HepG2 (cell line): Measurements from ENCODE around the gene KCTD5. TPM values are rescaled to one million over a fixed set of nuclear protein-coding genes. Genes with fewer than 3 reads are reported as not detected.
A peak's percentile ranks its signal among the peaks of the same experiment; 100 is the strongest.

Source experiments
- ATAC-seq: fragments of 200-7000 bp; cut with Tn5 transposase; 3 replicates; pipeline ENCODE4 v1.9.1; 2020; ENCODE audit warnings: mild to moderate bottlenecking, moderate library complexity
- BruUV-seq: library from RNA; stranded (reverse); fragments of 400-500 nt; replicated peaks from 2 replicates; lab custom pipeline; 2021; lab: Mats Ljungman, UMichigan
- CTCF ChIA-PET: fragments of 300-600 bp; formaldehyde crosslinking; extraction: SDS; loops from one replicate; lab custom pipeline; 2021; ENCODE audit warnings: low total read pairs, inconsistent platforms, low intra/inter-chr PET ratio; lab: Yijun Ruan, JAX
- POLR2A ChIA-PET: fragments of 350-600 bp; sonication (Branson Sonifier 250); formaldehyde crosslinking; loops from one replicate; lab custom pipeline; 2020; ENCODE audit warnings: antibody characterized with exemption, inconsistent platforms; lab: Yijun Ruan, JAX
- DNase-seq: peaks from one replicate; pipeline ENCODE4 v3.0.0-alpha.2; 2015; ENCODE audit warnings: low spot score
- FAIRE-seq: peaks from 3 replicates; lab custom pipeline; 2011; peaks lifted over from hg19 to GRCh38; lab: Jason Lieb, UNC
- H2AFZ ChIP-seq: one replicate; pipeline ENCODE4 v1.6.1; 2011; ENCODE audit warnings: low read length, inconsistent platforms
- H3K27ac ChIP-seq: fragments of 300-600 bp; 3 replicates; pipeline ENCODE4 v1.8.0; 2011; ENCODE audit warnings: mixed run types, mild to moderate bottlenecking, mixed read lengths, low read length, inconsistent platforms; ENCODE audit not compliant: insufficient read depth; ENCODE audit errors: extremely low read length
- H3K27me3 ChIP-seq, 2 experiments: fragments of 200-600 bp in 1 of 2; 2 replicates in 1 of 2; 3 replicates in 1 of 2; pipeline versions ENCODE4 v1.6.0 to v1.8.0; 2011; ENCODE audit warnings: low read length in 2 of 2, mild to moderate bottlenecking in 2 of 2, moderate library complexity in 2 of 2, inconsistent platforms in 1 of 2; ENCODE audit not compliant: insufficient read depth in 2 of 2, control insufficient read depth in 1 of 2
- H3K36me3 ChIP-seq, 2 experiments: fragments of 200-600 bp in 1 of 2; replicated peaks in 1 of 2; 2 replicates in 1 of 2; 3 replicates in 1 of 2; pipeline versions ENCODE4 v1.5.1 to v1.8.0; 2011; ENCODE audit warnings: low read length in 2 of 2, inconsistent platforms in 1 of 2; ENCODE audit not compliant: insufficient read depth in 2 of 2, control insufficient read depth in 1 of 2
- H3K4me1 ChIP-seq: 2 replicates; pipeline ENCODE4 v1.5.1; 2012; ENCODE audit warnings: low read length, inconsistent platforms; ENCODE audit not compliant: insufficient read depth
- H3K4me2 ChIP-seq: 2 replicates; pipeline ENCODE4 v1.6.0; 2011; ENCODE audit warnings: low read depth, low read length, inconsistent platforms
- H3K4me3 ChIP-seq, 3 experiments: fragments of 200-600 bp in 1 of 3; sonication (generic), shearing (Covaris generic) in 1 of 3; replicated peaks in 1 of 3; 2 replicates each; pipeline ENCODE4 v1.5.1; 2011 to 2016; ENCODE audit warnings: low read length in 3 of 3, inconsistent platforms in 2 of 3, low read depth in 2 of 3, mild to moderate bottlenecking in 2 of 3, control low read depth in 1 of 3, mixed read lengths in 1 of 3; ENCODE audit not compliant: insufficient read depth in 1 of 3
- H3K79me2 ChIP-seq: one replicate; pipeline ENCODE4 v1.6.1; 2011; ENCODE audit warnings: low read length, inconsistent platforms; ENCODE audit not compliant: insufficient read depth
- H3K9ac ChIP-seq: 2 replicates; pipeline ENCODE4 v1.6.0; 2011; ENCODE audit warnings: mild to moderate bottlenecking, low read depth, low read length, inconsistent platforms; ENCODE audit not compliant: insufficient read depth
- H3K9me3 ChIP-seq: 2 replicates; pipeline ENCODE4 v1.5.1; 2012; ENCODE audit warnings: mild to moderate bottlenecking, low read length
- H4K20me1 ChIP-seq: 2 replicates; pipeline ENCODE4 v1.6.0; 2011; ENCODE audit warnings: inconsistent platforms, mild to moderate bottlenecking, low read length, moderate library complexity; ENCODE audit not compliant: insufficient read depth
- AGO2 ChIP-seq: fragments of 200-400 bp; formaldehyde crosslinking; optimal IDR thresholded peaks from 2 replicates; pipeline ENCODE3; 2017; ENCODE audit warnings: mild to moderate bottlenecking, low read depth, low read length, moderate library complexity
- ELF1 ChIP-seq: sonication (generic); formaldehyde crosslinking; IDR thresholded peaks from 2 replicates; pipeline ENCODE4 v1.4.0; 2020; ENCODE audit warnings: missing genetic modification reagents
- GABPB1 ChIP-seq: IDR thresholded peaks from 2 replicates; pipeline ENCODE4 v1.6.1; 2016; ENCODE audit warnings: mild to moderate bottlenecking, missing genetic modification reagents, moderate library complexity, missing compliant biosample characterization
- HDAC6 ChIP-seq: fragments of 200-600 bp; sonication (generic); IDR thresholded peaks from 2 replicates; pipeline ENCODE4 v1.7.0; 2017; ENCODE audit warnings: mild to moderate bottlenecking, antibody characterized with exemption, low read length, low read depth
- MLLT10 ChIP-seq: sonication (generic); formaldehyde crosslinking; IDR thresholded peaks from 2 replicates; pipeline ENCODE4 v1.4.0; 2020; ENCODE audit warnings: missing genetic modification reagents
- WGBS: methylation state at CpG from one replicate; pipeline ENCODE4 v1.1.6; 2017; ENCODE audit warnings: low lambda C conversion rate; 5-methylcytosine and 5-hydroxymethylcytosine counted together
- in situ Hi-C: cut with HindIII; loops from 2 replicates; pipeline ENCODE4 v1.10.0; 2017; ENCODE audit warnings: low pct_unique_long_range_greater_than_20kb; ENCODE audit not compliant: extremely low pct_ligation_motif_present
- intact Hi-C: fragments of 100-400 bp; cut with micrococcal nuclease; formaldehyde crosslinking; loops from one replicate; pipeline ENCODE4 v1.10.0; 2022; ENCODE audit not compliant: unreplicated experiment
- polyA plus RNA-seq, 8 experiments: library from polyadenylated mRNA; depleted of rRNA in 3 of 8; stranded (reverse) in 7 of 8; unstranded in 1 of 8; fragments of >200 nt; fragmentation: Illumina TruSeq in 4 of 8; extraction: Trizol in 4 of 8; gene quantifications; 2 replicates each; pipeline versions ENCODE4 v1.2.1 to v1.2.3, GENCODE V29; 2011 to 2016; ENCODE audit warnings: low read depth in 4 of 8, missing spikeins in 1 of 8, mixed read lengths in 1 of 8; ENCODE audit not compliant: insufficient read depth in 1 of 8
- total RNA-seq, 5 experiments: library from RNA; depleted of rRNA; stranded (reverse); fragments of >200 nt; fragmentation: Illumina TruSeq; extraction: Trizol; gene quantifications; 2 replicates each; pipeline ENCODE4 v1.2.3, GENCODE V29; 2016; ENCODE audit warnings: low read depth in 1 of 5
- TF ChIP-seq, protein P1 (sequence below): sonication (generic); formaldehyde crosslinking; IDR thresholded peaks from 2 replicates; pipeline ENCODE4 v1.9.0; 2022; ENCODE audit warnings: low read depth, missing genetic modification reagents
- TF ChIP-seq, protein P2 (sequence below): sonication (generic); formaldehyde crosslinking; IDR thresholded peaks from 2 replicates; pipeline ENCODE4 v1.4.0; 2020; ENCODE audit warnings: missing genetic modification reagents
- TF ChIP-seq, protein P3 (sequence below): sonication (generic); formaldehyde crosslinking; IDR thresholded peaks from 2 replicates; pipeline ENCODE4 v1.5.1; 2020; ENCODE audit warnings: mild to moderate bottlenecking, missing genetic modification reagents, moderate library complexity
- TF ChIP-seq, protein P4 (sequence below): sonication (generic); formaldehyde crosslinking; IDR thresholded peaks from 2 replicates; pipeline ENCODE4 v1.5.0; 2020; ENCODE audit warnings: mild to moderate bottlenecking, missing genetic modification reagents

Gene KCTD5
- total and polyA plus RNA-seq, 2 of the 13 experiments (the other 11 are each of a cell fraction or from before 2014, with no cell fraction given), result 25.4 to 29.8 TPM

DNA sequence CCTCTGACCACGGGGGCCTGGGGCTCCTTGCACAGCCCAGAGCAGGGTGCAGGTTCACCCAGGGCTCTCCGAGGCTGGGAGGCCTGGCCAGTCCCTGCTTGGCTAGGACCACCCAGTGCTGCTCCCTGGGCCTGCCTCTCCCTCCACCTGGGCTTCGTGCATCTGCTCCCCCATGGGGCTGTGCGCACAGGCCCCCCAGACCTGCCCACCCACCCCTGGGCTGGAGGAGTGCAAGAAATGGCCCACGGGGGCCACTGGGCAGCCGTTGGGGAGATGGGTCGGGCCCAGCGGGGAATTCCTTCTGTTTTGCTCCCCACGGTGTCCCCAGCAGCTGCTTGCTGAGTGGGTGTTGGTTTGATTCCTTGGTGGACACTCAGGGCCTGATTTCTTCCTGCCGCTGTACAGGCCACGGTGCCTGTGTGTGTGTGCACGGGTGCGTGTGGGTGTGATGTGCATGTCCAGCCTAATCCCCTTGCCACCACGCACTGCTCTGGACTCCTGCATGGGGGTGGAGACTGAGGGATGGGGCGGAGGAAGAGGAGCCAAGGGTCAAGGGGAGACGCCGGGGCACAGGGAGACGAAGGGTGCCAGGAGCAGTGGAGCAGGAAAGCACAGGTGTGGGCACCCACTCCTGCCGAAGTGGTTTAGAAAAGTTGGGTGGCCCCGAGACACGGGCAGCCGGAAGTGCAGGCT lies 29.2 kb downstream of the KCTD5 start:
- H3K4me1 ChIP-seq, result no peaks in the 10 kb centered on the region
- in situ Hi-C loops, result no loop called here
- no peak overlapping the region for H3K27ac ChIP-seq
- POLR2A ChIA-PET, result interaction anchor here (1.1 kb wide), 1 partner anchor 29 kb away, joined by 4 read pairs; the partner anchor contains the start of gene KCTD5
- H3K4me3 ChIP-seq, result peak overlapping the region in 2 of 3 experiments; percentile 23 to 46; a peak in 4 of 6 replicates
- no peaks in the 10 kb centered on the region for H4K20me1 ChIP-seq
- TF ChIP-seq AGO2 (peak; percentile 77), ELF1 (CRISPR knock-in tag) (no peak), HDAC6 (no peak), MLLT10 (CRISPR knock-in tag) (no peak), GABPB1 (CRISPR knock-in tag) (peak; percentile 43; the same call in 1 of the 2 replicates)
- TF ChIP-seq, protein P1, sequence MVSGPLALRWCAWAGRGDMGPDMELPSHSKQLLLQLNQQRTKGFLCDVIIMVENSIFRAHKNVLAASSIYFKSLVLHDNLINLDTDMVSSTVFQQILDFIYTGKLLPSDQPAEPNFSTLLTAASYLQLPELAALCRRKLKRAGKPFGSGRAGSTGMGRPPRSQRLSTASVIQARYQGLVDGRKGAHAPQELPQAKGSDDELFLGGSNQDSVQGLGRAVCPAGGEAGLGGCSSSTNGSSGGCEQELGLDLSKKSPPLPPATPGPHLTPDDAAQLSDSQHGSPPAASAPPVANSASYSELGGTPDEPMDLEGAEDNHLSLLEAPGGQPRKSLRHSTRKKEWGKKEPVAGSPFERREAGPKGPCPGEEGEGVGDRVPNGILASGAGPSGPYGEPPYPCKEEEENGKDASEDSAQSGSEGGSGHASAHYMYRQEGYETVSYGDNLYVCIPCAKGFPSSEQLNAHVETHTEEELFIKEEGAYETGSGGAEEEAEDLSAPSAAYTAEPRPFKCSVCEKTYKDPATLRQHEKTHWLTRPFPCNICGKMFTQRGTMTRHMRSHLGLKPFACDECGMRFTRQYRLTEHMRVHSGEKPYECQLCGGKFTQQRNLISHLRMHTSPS, result 0 out of 2 replicates have a peak, but pooled peaks have one; percentile 29
- TF ChIP-seq, protein P2, sequence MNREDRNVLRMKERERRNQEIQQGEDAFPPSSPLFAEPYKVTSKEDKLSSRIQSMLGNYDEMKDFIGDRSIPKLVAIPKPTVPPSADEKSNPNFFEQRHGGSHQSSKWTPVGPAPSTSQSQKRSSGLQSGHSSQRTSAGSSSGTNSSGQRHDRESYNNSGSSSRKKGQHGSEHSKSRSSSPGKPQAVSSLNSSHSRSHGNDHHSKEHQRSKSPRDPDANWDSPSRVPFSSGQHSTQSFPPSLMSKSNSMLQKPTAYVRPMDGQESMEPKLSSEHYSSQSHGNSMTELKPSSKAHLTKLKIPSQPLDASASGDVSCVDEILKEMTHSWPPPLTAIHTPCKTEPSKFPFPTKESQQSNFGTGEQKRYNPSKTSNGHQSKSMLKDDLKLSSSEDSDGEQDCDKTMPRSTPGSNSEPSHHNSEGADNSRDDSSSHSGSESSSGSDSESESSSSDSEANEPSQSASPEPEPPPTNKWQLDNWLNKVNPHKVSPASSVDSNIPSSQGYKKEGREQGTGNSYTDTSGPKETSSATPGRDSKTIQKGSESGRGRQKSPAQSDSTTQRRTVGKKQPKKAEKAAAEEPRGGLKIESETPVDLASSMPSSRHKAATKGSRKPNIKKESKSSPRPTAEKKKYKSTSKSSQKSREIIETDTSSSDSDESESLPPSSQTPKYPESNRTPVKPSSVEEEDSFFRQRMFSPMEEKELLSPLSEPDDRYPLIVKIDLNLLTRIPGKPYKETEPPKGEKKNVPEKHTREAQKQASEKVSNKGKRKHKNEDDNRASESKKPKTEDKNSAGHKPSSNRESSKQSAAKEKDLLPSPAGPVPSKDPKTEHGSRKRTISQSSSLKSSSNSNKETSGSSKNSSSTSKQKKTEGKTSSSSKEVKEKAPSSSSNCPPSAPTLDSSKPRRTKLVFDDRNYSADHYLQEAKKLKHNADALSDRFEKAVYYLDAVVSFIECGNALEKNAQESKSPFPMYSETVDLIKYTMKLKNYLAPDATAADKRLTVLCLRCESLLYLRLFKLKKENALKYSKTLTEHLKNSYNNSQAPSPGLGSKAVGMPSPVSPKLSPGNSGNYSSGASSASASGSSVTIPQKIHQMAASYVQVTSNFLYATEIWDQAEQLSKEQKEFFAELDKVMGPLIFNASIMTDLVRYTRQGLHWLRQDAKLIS, result no peak
- TF ChIP-seq, protein P3, sequence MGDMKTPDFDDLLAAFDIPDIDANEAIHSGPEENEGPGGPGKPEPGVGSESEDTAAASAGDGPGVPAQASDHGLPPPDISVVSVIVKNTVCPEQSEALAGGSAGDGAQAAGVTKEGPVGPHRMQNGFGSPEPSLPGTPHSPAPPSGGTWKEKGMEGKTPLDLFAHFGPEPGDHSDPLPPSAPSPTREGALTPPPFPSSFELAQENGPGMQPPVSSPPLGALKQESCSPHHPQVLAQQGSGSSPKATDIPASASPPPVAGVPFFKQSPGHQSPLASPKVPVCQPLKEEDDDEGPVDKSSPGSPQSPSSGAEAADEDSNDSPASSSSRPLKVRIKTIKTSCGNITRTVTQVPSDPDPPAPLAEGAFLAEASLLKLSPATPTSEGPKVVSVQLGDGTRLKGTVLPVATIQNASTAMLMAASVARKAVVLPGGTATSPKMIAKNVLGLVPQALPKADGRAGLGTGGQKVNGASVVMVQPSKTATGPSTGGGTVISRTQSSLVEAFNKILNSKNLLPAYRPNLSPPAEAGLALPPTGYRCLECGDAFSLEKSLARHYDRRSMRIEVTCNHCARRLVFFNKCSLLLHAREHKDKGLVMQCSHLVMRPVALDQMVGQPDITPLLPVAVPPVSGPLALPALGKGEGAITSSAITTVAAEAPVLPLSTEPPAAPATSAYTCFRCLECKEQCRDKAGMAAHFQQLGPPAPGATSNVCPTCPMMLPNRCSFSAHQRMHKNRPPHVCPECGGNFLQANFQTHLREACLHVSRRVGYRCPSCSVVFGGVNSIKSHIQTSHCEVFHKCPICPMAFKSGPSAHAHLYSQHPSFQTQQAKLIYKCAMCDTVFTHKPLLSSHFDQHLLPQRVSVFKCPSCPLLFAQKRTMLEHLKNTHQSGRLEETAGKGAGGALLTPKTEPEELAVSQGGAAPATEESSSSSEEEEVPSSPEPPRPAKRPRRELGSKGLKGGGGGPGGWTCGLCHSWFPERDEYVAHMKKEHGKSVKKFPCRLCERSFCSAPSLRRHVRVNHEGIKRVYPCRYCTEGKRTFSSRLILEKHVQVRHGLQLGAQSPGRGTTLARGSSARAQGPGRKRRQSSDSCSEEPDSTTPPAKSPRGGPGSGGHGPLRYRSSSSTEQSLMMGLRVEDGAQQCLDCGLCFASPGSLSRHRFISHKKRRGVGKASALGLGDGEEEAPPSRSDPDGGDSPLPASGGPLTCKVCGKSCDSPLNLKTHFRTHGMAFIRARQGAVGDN (CRISPR knock-in tag), result peak; percentile 47
- TF ChIP-seq, protein P4, sequence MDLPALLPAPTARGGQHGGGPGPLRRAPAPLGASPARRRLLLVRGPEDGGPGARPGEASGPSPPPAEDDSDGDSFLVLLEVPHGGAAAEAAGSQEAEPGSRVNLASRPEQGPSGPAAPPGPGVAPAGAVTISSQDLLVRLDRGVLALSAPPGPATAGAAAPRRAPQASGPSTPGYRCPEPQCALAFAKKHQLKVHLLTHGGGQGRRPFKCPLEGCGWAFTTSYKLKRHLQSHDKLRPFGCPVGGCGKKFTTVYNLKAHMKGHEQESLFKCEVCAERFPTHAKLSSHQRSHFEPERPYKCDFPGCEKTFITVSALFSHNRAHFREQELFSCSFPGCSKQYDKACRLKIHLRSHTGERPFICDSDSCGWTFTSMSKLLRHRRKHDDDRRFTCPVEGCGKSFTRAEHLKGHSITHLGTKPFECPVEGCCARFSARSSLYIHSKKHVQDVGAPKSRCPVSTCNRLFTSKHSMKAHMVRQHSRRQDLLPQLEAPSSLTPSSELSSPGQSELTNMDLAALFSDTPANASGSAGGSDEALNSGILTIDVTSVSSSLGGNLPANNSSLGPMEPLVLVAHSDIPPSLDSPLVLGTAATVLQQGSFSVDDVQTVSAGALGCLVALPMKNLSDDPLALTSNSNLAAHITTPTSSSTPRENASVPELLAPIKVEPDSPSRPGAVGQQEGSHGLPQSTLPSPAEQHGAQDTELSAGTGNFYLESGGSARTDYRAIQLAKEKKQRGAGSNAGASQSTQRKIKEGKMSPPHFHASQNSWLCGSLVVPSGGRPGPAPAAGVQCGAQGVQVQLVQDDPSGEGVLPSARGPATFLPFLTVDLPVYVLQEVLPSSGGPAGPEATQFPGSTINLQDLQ (CRISPR knock-in tag), result no peak
- no peaks in the 10 kb centered on the region for H3K79me2 ChIP-seq
- ATAC-seq (peak; percentile 25), DNase-seq (no peak), FAIRE-seq (no peak)
- peaks cover 5 to 35% of the 10 kb centered on the region in 2 experiments for H3K27me3 ChIP-seq
- peak overlapping the region; percentile 59 for H3K4me2 ChIP-seq
- no peak overlapping the region for H2AFZ ChIP-seq
- 0 out of 2 replicates have a peak overlapping the region, but pooled peaks have one; percentile 13 for H3K9ac ChIP-seq
- CTCF ChIA-PET, result no interaction called here
- no TSS peak for BruUV-seq
- no peaks in the 10 kb centered on the region for H3K9me3 ChIP-seq
- WGBS, result 13% methylated on average over 8 of the region's 22 CpGs
- peaks cover 8 to 16% of the 10 kb centered on the region in 2 experiments; a peak in 3 of 5 replicates for H3K36me3 ChIP-seq
- intact Hi-C loops, result no loop called here
